BLaER1 treated with 17β-estradiol and CSF1 and Interleukin-3, amounts not matched to agents 10 nM and 100 nM (cell line): Measurements from ENCODE around the gene LRRC10B.
A peak's percentile ranks its signal among the peaks of the same experiment; 100 is the strongest.

Source experiments
- H3K27ac ChIP-seq, 11 experiments: shearing (Covaris generic); formaldehyde crosslinking; 2 replicates each; pipeline ENCODE4 v1.8.1; 2022
- H3K27me3 ChIP-seq, 11 experiments: shearing (Covaris generic); formaldehyde crosslinking; 2 replicates each; pipeline ENCODE4 v1.8.1; 2022
- H3K36me3 ChIP-seq, 11 experiments: shearing (Covaris generic); formaldehyde crosslinking; 2 replicates each; pipeline ENCODE4 v1.8.1; 2022
- H3K4me1 ChIP-seq, 10 experiments: shearing (Covaris generic); formaldehyde crosslinking; 2 replicates each; pipeline ENCODE4 v1.8.1; 2022
- H3K4me2 ChIP-seq, 11 experiments: shearing (Covaris generic); formaldehyde crosslinking; 2 replicates each; pipeline ENCODE4 v1.8.1; 2022
- H3K4me3 ChIP-seq, 10 experiments: shearing (Covaris generic); formaldehyde crosslinking; 2 replicates each; pipeline ENCODE4 v1.8.1; 2022
- H3K9ac ChIP-seq, 11 experiments: shearing (Covaris generic); formaldehyde crosslinking; 2 replicates each; pipeline ENCODE4 v1.8.1; 2022
- H3K9me3 ChIP-seq, 11 experiments: shearing (Covaris generic); formaldehyde crosslinking; replicated peaks in 1 of 11; 2 replicates each; pipeline ENCODE4 v1.8.1; 2022
- H4K20me1 ChIP-seq, 11 experiments: shearing (Covaris generic); formaldehyde crosslinking; 2 replicates each; pipeline ENCODE4 v1.8.1; 2022
- Cebpa-rat ChIP-seq, 11 experiments: shearing (Covaris generic); IDR thresholded peaks; 2 replicates each; pipeline ENCODE4 v1.8.1; 2022

The LRRC10B gene

DNA sequence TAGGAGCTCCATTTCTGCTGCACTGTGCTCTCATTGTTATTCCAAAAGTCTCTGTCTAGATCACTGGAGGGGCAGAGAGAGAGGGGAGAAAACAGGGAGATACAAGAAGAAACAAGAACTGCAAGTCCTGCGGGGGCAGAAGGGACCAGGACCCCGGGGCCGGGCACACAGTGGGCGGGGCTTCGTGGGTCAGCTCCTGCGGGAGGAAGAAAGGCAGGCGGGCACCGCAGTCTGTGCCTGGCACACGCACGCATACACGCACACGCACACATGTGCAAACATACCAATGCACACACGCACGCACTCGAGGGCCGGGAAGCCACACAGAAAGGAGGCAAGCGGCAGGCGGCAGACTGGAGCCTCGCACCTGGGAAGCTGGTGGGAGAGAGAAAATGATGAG is 38.7 kb downstream of the LRRC10B start:
- peaks cover 0 to 50% (median 0%) of the 10 kb centered on the region in 11 experiments; a peak in 7 of 22 replicates for H4K20me1 ChIP-seq
- H3K36me3 ChIP-seq: no peaks in the 10 kb centered on the region
- H3K9me3 ChIP-seq: no peaks in the 10 kb centered on the region
- no peak overlapping the region for H3K27ac ChIP-seq
- no peak overlapping the region for H3K4me3 ChIP-seq
- no peak for TF ChIP-seq Cebpa-rat (IDR thresholded peaks at IDR 0.05)
- peaks cover 11 to 42% (median 24%) of the 10 kb centered on the region in 11 experiments for H3K27me3 ChIP-seq
- no peak overlapping the region for H3K9ac ChIP-seq
- no peak overlapping the region for H3K4me2 ChIP-seq
- H3K4me1 ChIP-seq: peaks cover 19 to 41% (median 34%) of the 10 kb centered on the region in 10 experiments

DNA sequence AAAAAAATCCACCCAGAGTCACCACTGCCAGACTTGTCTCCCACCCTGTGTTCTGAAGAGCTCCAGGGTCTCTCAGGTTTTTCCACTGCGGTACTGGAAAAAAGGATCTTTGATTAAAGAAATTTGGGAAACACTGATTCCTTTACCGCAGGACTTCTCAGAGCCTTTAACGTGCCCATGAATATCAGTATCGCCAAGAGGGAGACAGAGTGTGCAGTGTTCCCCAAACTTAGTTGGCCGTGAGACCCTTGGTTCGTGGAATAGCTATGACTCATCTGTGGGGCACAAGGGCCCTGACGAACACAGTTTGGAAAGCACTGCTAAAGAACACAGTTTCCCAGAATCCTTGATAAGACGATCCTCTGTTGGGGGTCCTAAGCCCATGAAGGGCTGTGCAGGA is 40.6 kb downstream of the LRRC10B start:
- TF ChIP-seq Cebpa-rat (IDR thresholded peaks at IDR 0.05): no peak
- Histone ChIP-seq H3K9ac (no peak overlapping the region; a peak in 1 of 22 replicates), H3K27me3 (peaks cover 30 to 61% (median 43%) of the 10 kb centered on the region in 11 experiments), H3K9me3 (no peaks in the 10 kb centered on the region), H4K20me1 (peaks cover 0 to 59% (median 3%) of the 10 kb centered on the region in 11 experiments; a peak in 12 of 22 replicates), H3K4me2 (no peak overlapping the region), H3K4me1 (peaks cover 10 to 23% (median 18%) of the 10 kb centered on the region in 10 experiments), H3K4me3 (no peak overlapping the region), H3K36me3 (no peaks in the 10 kb centered on the region), H3K27ac (no peak overlapping the region)

DNA sequence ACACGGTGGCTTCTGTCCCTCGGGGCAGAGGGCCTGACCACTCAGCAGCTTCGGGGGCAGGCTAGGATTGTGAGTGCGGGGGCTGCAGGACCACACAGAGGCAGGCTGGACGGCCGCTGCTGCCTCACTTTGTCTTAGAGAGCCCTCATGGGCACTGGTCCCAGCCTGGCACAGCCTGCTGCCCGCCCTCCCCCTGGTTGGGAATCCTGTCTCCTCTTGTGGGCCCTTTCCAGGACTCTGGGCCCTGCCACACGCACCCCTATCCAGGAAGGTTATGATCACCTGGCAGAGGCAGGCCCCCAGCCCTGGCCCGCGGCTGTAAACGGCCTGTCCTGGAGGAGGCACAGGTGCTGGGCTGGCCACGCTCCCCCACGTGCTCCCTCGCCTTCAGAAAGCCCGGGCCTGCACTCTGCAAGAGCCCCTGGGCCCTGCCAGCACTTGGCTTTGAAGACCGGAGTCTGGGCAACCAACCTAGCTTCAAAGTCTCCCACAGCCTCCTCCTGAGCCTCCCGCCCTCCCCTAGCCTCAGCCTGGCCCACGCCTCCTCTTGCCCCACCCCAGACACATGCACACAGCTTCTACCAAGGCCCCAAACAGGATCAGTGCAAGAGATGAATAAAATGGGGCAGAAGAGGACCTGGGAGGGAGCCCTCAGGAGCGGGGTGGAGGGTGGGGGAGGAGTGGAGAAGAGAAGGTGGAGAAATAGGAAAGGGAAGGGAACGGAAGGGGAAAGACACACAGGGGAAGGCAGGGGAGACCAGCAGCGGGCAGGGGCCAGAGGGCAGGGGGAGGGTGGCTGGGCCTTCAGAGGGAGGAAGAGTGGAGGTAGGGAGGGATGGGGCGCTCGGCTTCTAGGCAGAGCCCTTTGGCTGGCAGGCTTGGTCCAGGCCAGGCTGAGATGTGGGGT is 41.4 kb downstream of the LRRC10B start:
- no peaks in the 10 kb centered on the region for H3K9me3 ChIP-seq
- H3K4me2 ChIP-seq: no peak overlapping the region
- TF ChIP-seq Cebpa-rat (IDR thresholded peaks at IDR 0.05): no peak
- no peaks in the 10 kb centered on the region for H3K36me3 ChIP-seq
- H3K4me3 ChIP-seq: no peak overlapping the region
- H3K4me1 ChIP-seq: peaks cover 3 to 16% (median 11%) of the 10 kb centered on the region in 10 experiments
- peaks cover 38 to 68% (median 50%) of the 10 kb centered on the region in 11 experiments for H3K27me3 ChIP-seq
- no peak overlapping the region; a peak in 1 of 22 replicates for H3K9ac ChIP-seq
- H3K27ac ChIP-seq: no peak overlapping the region
- H4K20me1 ChIP-seq: peaks cover 0 to 67% (median 9%) of the 10 kb centered on the region in 11 experiments; a peak in 12 of 22 replicates

DNA sequence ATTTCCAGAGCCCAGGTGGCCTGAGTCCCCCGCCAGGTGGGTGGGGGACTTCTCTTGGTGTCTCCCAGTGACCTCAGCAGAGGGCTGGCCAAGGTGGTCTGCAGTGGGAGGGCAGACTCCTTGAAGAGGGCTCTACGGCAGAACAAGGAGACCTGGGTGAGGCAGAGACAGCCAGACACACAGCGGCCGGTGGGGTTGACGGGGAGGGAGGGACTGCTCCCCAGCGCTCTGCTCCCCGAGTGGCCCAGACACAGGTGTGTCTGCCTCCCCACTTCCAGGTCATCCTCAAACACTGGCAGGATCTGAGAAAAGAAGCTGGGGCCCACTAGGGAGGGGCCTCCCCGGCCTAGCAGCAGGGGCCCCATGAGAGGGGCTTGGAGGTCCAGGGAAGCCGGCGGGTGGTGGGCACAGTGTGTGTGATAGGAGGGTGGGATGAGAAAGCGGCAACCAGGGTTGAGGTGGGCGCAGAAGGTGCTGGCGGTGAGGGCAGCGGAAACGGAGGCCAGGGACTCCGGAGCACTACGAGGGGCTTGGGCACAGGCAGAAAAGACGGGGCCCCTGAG is 42.2 kb downstream of the LRRC10B start:
- peaks cover 0 to 75% (median 12%) of the 10 kb centered on the region in 11 experiments; a peak in 13 of 22 replicates for H4K20me1 ChIP-seq
- peaks cover 0 to 11% (median 3%) of the 10 kb centered on the region in 10 experiments; a peak in 9 of 20 replicates for H3K4me1 ChIP-seq
- no peak overlapping the region for H3K27ac ChIP-seq
- H3K27me3 ChIP-seq: peaks cover 46 to 77% (median 59%) of the 10 kb centered on the region in 11 experiments
- no peak overlapping the region for H3K4me3 ChIP-seq
- H3K9ac ChIP-seq: no peak overlapping the region
- no peak overlapping the region for H3K4me2 ChIP-seq
- no peaks in the 10 kb centered on the region for H3K36me3 ChIP-seq
- no peaks in the 10 kb centered on the region for H3K9me3 ChIP-seq
- TF ChIP-seq Cebpa-rat (IDR thresholded peaks at IDR 0.05): no peak

DNA sequence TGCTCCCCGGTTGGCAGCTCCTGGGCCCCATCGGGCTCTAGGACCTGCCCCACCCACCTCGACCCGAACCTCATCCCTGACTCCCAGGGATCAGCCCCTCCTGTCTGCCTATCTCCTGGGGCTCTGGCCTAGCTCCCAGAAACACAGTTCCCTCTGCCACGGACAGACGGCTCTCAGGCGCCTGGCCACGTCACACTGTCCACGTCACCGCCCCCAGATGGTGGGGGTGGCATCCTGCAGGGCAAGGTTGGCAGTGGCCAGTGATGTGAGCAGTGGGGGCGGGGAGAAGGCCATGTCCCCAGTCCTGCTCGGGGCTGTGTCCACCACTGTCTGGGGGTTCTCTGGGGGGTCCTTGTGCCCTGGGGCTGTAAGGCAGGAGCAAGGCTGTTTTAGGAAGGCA is 43.1 kb downstream of the LRRC10B start:
- no peaks in the 10 kb centered on the region for H3K9me3 ChIP-seq
- H3K4me3 ChIP-seq: no peak overlapping the region
- H3K36me3 ChIP-seq: no peaks in the 10 kb centered on the region
- H3K27me3 ChIP-seq: peaks cover 55 to 86% (median 68%) of the 10 kb centered on the region in 11 experiments
- TF ChIP-seq Cebpa-rat (IDR thresholded peaks at IDR 0.05): no peak
- peaks cover 0 to 84% (median 19%) of the 10 kb centered on the region in 11 experiments; a peak in 14 of 22 replicates for H4K20me1 ChIP-seq
- peaks cover 0 to 9% (median 0%) of the 10 kb centered on the region in 10 experiments; a peak in 3 of 20 replicates for H3K4me1 ChIP-seq
- H3K4me2 ChIP-seq: peak overlapping the region in 2 of 11 experiments; percentile 22 to 42; a peak in 2 of 22 replicates
- H3K9ac ChIP-seq: no peak overlapping the region
- H3K27ac ChIP-seq: no peak overlapping the region

DNA sequence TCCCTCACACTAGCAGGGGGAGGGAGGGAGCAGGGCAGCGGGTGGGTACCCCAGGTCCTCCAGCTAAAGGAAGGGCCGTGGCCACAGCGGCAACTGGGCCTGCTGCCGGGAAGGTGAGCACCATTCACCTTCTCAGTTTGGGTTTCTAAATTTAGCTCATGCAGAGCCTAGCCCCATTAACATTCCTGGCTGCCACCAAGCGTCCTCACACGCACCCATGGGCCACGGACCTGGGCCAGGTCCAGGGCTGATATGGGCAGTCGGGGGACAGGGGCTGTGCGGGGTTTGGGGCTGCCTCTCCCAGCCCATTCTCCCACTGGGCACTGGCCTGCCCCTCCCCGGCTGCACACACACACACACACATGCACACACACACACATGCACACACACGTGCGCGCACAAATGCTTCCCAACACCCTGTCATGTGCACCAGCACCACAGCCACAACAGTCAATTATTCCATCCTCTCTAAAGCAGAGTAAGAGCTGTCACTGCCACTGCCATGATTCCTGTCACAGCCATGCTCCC is 43.6 kb downstream of the LRRC10B start:
- Histone ChIP-seq H3K9me3 (no peaks in the 10 kb centered on the region), H3K9ac (no peak overlapping the region), H3K27ac (no peak overlapping the region), H3K4me3 (no peak overlapping the region), H4K20me1 (peaks cover 0 to 89% (median 21%) of the 10 kb centered on the region in 11 experiments; a peak in 14 of 22 replicates), H3K4me1 (peaks cover 0 to 9% (median 0%) of the 10 kb centered on the region in 10 experiments; a peak in 3 of 20 replicates), H3K4me2 (no peak overlapping the region; a peak in 2 of 22 replicates), H3K27me3 (peaks cover 60 to 90% (median 70%) of the 10 kb centered on the region in 11 experiments), H3K36me3 (no peaks in the 10 kb centered on the region)
- TF ChIP-seq Cebpa-rat (IDR thresholded peaks at IDR 0.05): no peak

DNA sequence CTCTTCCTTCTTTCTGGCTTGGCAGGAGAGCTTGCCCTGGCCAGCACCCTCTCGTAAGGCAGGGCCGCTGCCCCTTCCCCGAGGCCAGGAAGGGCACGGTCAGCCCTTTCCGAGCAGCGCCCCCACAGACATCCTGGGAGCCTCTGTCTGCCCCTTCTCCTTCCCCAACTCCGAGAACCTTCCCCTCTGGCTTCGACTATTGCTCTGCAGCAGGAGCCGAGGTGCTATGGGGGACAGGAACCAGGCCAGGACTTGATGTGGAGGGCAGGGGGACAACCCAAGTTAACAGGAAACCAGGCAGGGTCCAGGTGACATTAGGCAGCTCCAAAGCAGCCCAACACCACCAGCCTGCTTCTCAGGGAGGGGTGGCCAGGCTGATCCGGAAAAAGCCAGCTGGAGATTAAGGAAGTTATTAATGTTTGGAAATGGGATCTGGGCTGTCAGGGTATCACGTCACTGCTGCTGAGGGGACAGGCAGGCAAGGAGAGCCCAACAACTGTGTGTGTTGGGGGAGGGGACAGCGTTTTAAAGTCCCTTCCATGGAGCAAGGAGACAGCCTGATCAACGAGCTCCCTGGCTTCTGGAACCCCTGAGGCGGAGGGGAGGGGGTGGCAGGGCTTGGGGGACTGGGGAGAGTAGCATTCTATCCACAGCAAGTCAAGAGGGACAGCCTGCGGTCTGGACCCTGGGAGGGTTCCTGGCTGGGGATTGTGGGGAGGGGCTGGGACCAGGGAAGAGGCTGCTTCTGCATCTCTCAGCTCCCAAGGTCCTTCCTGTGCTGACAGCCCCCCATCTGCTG is 45.0 kb downstream of the LRRC10B start:
- Histone ChIP-seq H4K20me1 (peaks cover 0 to 90% (median 26%) of the 10 kb centered on the region in 11 experiments; a peak in 14 of 22 replicates), H3K4me1 (peaks cover 0 to 9% (median 0%) of the 10 kb centered on the region in 10 experiments; a peak in 3 of 20 replicates), H3K36me3 (no peaks in the 10 kb centered on the region), H3K9me3 (no peaks in the 10 kb centered on the region), H3K4me2 (no peak overlapping the region), H3K27ac (no peak overlapping the region), H3K4me3 (no peak overlapping the region), H3K27me3 (peaks cover 71 to 93% (median 78%) of the 10 kb centered on the region in 11 experiments), H3K9ac (no peak overlapping the region)
- TF ChIP-seq Cebpa-rat (IDR thresholded peaks at IDR 0.05): no peak

DNA sequence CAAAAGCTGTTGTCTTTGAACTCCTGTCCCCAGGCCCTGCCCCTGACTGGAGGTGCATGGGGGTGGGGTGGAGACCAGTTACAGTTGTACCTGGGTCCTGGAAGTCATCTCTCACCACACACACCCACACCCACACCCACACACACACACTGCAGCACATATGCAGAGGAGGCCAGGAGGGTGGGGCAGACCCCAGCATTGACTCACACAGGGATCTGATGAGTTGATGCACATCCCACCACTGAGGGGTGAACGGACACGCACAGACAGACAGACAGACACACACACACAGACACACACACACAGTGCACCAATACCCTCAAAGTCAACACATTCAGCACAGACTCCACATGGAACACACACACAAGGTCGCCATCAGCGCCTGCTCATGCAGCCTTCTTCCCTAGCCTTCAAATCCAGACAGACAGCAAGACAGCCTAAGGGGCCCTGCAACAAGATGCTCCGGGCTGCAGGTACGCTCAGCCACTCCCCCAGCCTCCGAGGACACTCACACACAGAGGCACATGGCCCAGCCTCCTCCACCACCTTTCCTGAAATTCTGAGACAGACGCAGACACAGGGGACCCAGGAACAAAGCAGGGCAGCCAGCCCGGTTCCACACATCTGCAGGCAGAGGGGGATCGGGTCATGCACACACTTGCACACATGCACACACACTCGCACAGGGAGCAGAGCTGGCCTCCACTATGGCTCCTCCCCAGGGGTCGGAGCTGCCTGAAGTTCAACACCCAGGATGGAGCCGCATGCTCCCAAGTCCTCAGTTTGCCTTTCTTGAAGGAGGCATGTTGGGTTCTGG is 45.8 kb downstream of the LRRC10B start:
- no peak overlapping the region for H3K4me3 ChIP-seq
- no peak for TF ChIP-seq Cebpa-rat (IDR thresholded peaks at IDR 0.05)
- H3K36me3 ChIP-seq: no peaks in the 10 kb centered on the region
- no peak overlapping the region for H3K9ac ChIP-seq
- peaks cover 0 to 82% (median 26%) of the 10 kb centered on the region in 11 experiments; a peak in 14 of 22 replicates for H4K20me1 ChIP-seq
- H3K4me1 ChIP-seq: peaks cover 0 to 9% (median 0%) of the 10 kb centered on the region in 10 experiments; a peak in 3 of 20 replicates
- H3K4me2 ChIP-seq: no peak overlapping the region
- H3K27ac ChIP-seq: no peak overlapping the region
- H3K9me3 ChIP-seq: no peaks in the 10 kb centered on the region
- H3K27me3 ChIP-seq: peaks cover 71 to 99% (median 82%) of the 10 kb centered on the region in 11 experiments
